ENCODE measurements around the gene KNDC1.

The KNDC1 gene

DNA sequence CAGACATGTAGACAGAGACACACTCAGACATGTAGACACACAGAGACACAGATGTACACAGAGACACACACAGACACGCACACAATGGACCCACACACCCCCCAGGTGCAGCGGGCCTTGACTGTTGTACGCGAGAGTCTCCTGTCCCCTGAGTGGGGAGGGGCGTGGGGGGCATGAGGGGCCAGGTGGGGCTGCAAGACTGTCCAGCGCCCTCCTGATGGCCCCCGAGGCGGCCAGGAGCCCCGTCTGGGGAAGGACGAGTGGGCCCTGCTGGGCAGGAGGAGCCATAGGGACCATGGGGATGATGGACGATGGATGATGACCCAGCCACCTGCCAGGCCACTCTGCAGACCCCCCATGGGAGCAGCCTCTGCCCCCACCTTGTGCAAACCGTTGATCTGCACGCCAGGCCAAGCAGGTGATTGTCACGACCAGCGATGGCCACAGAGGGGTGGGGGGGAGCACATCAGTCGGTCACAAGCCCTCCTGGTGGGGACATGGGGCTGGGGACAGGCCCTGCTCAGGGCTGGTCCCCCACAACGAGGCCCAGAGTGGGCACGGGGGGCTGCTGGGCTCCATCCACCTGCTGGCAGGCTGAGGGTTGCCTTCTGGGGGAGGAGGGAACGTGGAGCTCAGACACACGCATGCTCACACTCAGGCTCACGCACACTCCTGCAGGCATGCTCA is 89.2 kb downstream of the KNDC1 start:
- TF ChIP-seq CTCF (conservative IDR thresholded peaks at IDR 0.05; ENCODE audit: control insufficient read depth, insufficient read depth, low read depth, low read length) = no peak
- H3K4me3 ChIP-seq (ENCODE audit: control insufficient read depth, low read depth, low read length) = no peak overlapping the region
- no peak for DNase-seq (ENCODE audit: low read depth)

GRCh38 chr10:133249975-133250754 is 90.1 kb downstream of the KNDC1 start:
- no peak overlapping the region for H3K4me3 ChIP-seq (ENCODE audit: control insufficient read depth, low read depth, low read length)
- no peak for TF ChIP-seq CTCF (conservative IDR thresholded peaks at IDR 0.05; ENCODE audit: control insufficient read depth, insufficient read depth, low read depth, low read length)
- no peak for DNase-seq (ENCODE audit: low read depth)

- H3K4me3 ChIP-seq (ENCODE audit: control insufficient read depth, low read depth, low read length) = no peak overlapping the region
- no peak for TF ChIP-seq CTCF (conservative IDR thresholded peaks at IDR 0.05; ENCODE audit: control insufficient read depth, insufficient read depth, low read depth, low read length)
- no peak for DNase-seq (ENCODE audit: low read depth)
Measured at GRCh38 chr10:133251388-133252222, 91.6 kb downstream of the KNDC1 start.

DNA sequence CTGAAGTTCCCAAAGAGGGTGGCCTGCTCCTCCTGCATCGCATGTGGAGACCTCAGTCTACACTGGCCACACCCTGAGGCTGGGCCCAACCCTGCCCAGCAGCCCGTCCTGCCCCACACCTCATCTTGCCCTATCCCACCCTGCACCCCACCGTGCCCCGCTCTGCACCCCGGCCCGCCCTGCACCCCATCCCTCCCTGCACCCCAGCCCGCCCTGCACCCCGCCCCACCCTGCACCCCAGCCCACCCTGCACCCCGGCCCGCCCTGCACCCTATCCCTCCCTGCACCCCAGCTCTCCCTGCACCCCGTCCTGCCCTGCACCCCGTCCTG is 92.2 kb downstream of the KNDC1 start:
- no peak for DNase-seq (ENCODE audit: low read depth)
- TF ChIP-seq CTCF (conservative IDR thresholded peaks at IDR 0.05; ENCODE audit: control insufficient read depth, insufficient read depth, low read depth, low read length) = no peak
- H3K4me3 ChIP-seq (ENCODE audit: control insufficient read depth, low read depth, low read length) = no peak overlapping the region

DNA sequence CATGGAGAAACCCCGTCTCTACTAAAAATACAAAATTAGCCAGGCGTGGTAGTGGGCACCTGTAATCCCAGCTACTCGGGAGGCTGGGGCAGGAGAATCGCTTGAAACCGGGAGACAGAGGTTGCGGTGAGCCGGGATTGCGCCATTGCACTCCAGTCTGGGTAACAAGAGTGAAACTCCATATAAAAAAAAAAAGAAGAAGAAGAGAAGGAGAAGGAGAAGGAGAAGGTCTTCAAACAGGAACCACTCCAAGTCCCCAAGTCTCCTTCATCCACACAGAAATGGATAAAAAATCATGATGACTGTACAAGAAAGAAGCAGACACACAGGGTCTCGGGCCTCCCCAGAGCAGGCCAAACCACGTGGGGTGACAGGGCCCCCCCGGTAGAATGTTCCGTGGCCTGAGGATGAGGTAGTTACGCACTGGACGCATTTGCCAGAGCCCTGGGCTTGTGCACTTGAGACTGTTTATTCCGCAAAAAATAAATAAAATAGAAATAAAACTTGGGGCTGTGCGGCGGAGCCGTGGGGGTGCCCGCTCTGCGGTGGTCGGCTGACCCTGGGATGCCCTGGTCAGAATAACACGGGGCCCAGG is 93.4 kb downstream of the KNDC1 start:
- no peak overlapping the region for H3K4me3 ChIP-seq (ENCODE audit: control insufficient read depth, low read depth, low read length)
- TF ChIP-seq CTCF (conservative IDR thresholded peaks at IDR 0.05; ENCODE audit: control insufficient read depth, insufficient read depth, low read depth, low read length) = no peak
- DNase-seq (ENCODE audit: low read depth) = no peak

DNA sequence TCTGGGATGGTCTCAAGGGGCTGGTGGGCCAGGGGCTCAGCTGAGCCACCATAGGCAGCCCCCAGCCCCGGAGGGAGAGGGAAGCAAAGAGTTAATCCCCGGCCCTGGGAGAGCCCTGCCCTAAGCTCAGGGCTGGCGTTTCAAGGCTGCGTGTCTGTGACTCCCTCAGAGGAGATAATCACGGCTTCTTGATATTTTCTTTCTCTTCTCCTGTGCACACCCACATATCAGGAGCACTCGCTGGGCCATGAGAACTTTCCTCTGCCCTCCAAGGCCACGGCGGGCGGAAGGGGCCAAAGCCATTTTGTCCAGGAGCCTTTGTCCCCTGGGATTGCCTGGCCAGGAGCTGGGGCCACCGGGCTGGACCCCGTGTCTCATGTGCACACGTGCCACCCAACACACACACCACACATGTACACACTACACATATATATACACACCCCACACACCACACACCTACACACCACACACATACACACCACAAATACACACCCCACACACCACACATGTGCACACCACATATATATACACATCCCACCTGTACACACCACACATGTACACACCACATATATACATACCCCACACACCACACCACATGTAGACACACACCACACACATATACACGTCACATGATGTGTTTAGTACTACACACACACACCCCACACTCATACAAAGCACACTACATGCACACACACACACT is 94.6 kb downstream of the KNDC1 start:
- no peak for TF ChIP-seq CTCF (conservative IDR thresholded peaks at IDR 0.05; ENCODE audit: control insufficient read depth, insufficient read depth, low read depth, low read length)
- H3K4me3 ChIP-seq (ENCODE audit: control insufficient read depth, low read depth, low read length) = no peak overlapping the region
- no peak for DNase-seq (ENCODE audit: low read depth)

Measured in fibroblast of mammary gland (primary cell).